Tongue (tissue), 2 donors: ENCODE data around the gene CTNNBIP1. TPM values are rescaled to one million over a fixed set of nuclear protein-coding genes. Genes with fewer than 3 reads are reported as not detected.
"Not testable (repeated sequence)": the region's sequence is repeated elsewhere in the genome, so short reads cannot be mapped to it uniquely, and the experiment has no call there.

ENCODE experiments used
- DNase-seq: peaks from one replicate; pipeline ENCODE4 v3.0.0-alpha.2; 2015
- total RNA-seq: library from RNA; depleted of rRNA; stranded (reverse); fragments of >200 nt; gene quantifications from one replicate; pipeline ENCODE4 v1.2.3, GENCODE V29; 2014

CTNNBIP1 gene
- 38.3 TPM for total RNA-seq

DNA sequence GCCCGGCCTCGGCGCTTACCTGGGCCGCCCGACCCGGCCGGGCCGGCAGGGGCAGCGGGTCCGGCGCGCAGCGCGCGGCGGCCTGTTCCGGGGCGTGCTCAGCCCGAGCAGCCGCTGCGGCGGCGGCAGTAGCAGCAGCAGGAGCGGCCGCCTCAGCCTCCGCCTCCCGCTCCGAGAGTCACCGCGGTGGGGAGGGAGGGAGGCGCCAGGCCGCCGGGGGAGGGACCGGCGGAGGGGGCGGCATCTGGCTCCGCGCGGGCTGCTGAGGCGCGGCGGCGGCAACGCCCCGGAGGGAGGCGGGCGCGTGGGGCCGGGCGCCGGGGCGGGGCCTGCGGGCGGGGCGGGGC, at the start of gene CTNNBIP1:
CTNNBIP1 (minus strand) TSS at position 194 of the 347 bp plus-strand sequence. CDS start 38,205 bp downstream, outside the sequence.
- DNase-seq = no peak

GRCh38 chr1:9957726-9958125, 47.7 kb upstream of the CTNNBIP1 start:
- DNase-seq = no peak

DNA sequence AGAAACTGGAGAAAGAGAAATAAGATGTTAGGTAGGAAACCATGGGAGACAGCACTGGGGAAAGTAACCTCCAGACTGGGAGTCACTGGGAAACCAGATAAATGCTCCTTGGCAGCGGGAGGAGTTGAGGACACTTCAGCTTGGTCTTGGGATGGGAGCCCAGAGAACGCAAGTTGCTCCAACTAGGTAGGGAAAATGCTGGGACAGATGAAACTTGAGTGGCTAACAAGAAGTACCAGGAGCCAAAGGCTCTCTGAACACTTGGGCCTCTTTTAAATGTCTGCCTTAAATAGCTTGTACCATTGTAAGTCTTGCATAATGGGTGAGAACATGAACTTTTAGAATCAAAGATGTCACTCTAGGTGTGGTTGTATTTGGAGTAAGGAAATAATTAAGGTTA, 36.2 kb upstream of the CTNNBIP1 start:
- DNase-seq = no peak

DNA sequence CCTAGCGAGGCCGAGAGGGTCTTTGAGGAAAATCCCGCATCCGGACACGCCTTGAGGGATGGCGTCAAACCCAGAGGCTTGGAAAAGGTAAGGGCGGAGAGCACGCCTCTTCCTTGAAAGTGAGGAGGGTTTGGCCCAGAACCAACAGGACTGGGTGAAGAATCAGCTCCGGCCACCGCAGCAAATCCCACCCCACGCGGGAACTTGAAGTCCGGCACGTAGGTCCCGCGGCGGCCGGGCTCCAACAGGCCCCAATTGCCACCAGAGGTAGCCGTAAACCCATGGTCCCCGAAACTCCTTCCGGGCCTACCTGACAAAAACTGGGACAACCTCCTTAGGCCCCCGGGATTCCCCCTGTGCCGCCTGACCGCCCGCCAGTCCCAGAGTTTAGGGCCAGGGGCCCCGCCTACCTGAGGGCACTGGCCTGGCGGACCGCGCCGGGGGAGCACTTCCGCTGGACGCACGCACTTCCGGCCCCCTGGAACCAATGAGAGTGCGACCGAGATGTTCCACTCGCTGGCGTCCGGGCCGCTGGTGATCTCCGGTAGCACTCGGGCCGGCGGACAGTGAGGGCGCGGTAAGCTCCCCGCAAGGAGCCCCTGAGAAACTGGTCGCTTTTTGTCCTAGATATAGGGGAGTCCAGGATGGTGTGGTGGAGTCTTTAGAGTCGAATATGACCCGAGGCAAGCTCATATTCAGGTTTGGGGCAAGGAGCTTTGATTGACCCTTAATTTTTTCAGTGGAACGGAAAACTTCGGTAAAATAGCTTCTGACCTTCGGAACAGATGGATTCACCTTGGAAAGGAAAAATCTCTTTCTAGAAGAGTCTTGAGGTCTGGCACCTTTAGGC, 33.1 kb upstream of the CTNNBIP1 start, which contains the start of the genes LZIC and NMNAT1:
LZIC (minus strand) TSS at position 453 of the 850 bp plus-strand sequence. CDS start 6,772 bp downstream, outside the sequence.
NMNAT1 (plus strand) TSS at position 537 of the 850 bp plus-strand sequence. CDS start 28,599 bp downstream, outside the sequence.
- peak; percentile 97 for DNase-seq

DNA sequence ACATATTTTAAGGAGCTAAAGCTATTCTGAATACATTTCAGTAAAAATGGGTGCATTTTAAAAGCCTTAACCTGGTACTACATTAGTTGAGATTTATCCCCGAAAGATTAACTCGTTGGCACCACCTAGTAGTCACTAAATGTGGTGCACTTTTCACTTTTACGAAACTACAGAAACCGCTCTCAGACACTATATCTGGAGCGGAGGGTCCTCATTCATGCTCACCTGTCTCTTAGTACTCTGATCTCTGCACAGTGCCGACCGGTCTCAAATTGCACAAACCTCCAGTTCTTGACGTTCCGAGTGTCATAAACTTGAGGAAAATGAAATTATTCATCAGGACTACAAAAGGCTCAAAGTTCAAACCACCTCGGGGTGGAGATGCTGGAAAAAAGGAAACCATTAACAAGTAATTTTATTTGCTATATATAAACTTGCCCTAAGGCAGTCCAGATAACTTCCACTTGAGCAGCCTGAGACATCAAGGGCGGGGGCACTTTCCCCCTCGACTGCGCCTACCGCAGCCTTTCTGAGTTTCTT, 32.4 kb upstream of the CTNNBIP1 start:
- peak; percentile 72 for DNase-seq

GRCh38 chr1:9929431-9930385, 19.6 kb upstream of the CTNNBIP1 start:
- DNase-seq = peak; percentile 14

DNA sequence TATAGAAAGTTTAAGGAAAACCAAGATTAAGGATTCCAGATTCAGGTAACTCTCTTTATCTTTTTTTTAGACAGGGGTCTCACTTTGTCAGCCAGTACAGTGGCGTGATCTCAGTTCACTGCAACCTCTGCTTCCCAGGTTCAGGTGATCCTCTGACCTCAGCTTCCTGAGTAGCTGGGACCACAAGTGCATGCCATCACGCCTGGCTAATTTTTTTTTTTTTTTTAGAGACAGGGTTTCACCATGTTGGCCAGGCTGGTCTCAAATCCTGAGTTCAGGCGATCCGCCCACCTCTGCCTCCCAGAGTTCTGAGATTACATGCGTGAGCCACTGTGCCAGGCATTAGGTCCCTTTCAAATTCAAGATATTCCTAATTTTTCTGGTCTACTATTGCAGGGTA, 17.2 kb upstream of the CTNNBIP1 start:
- DNase-seq = no peak

DNA sequence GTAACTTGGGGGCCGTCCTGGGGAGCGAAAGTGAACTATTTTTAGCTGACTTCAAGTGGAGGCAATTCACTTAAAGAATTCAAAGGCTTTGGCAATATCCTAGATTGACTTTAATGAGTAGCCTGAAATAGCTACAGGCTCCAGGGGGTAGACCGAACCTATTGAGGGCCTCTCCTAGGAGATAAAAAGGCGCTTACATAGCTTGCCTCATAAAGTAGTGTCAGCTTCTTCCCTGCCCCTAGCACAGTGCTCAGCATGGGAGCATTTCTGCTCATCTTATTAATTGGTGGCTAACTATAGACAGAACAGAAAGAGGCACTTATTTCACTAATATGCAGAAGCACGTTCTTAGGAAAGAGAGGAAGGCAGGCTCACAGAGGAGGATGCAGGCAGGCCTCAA, 12.3 kb upstream of the CTNNBIP1 start:
- no peak for DNase-seq

DNA sequence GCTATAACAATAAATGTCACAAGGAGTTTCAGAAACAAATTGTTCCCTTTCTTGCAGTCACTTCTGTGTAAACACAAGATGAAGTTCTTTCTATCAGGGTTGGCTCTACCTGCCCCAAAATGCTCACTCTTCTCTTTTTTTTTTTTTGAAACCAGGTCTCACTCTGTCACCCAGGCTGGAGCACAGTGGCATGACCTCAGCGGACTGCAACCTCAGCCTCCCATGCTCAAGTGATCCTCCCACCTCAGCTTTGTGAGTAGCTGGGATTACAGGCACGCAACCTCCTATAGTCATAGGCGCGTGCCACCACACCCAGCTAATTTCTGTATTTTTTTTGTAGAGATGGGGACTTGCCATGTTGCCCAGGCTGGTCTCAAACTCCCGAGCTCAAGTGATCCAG, 10.5 kb upstream of the CTNNBIP1 start:
- no peak for DNase-seq

DNA sequence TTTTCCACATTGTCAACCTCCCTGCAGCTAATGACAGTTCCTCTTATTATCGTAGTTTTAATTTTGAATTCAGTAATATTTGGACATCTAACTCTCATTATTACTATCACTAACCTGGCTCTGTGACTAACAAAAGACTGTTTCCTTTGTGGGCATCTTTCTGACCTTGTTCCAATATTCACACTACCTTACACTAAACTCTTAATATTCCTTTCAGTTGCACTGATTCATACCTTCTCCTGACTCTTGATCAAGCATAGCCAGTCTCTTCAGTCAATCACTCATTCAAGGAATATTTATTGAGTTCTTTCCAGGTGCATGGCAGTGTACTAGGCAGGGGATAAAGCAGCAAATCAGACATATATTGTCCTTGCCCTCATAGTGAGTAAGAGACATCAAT, 7.8 kb upstream of the CTNNBIP1 start:
- no peak for DNase-seq

GRCh38 chr1:9917495-9917894, 7.4 kb upstream of the CTNNBIP1 start:
- DNase-seq = not testable (repeated sequence)

DNA sequence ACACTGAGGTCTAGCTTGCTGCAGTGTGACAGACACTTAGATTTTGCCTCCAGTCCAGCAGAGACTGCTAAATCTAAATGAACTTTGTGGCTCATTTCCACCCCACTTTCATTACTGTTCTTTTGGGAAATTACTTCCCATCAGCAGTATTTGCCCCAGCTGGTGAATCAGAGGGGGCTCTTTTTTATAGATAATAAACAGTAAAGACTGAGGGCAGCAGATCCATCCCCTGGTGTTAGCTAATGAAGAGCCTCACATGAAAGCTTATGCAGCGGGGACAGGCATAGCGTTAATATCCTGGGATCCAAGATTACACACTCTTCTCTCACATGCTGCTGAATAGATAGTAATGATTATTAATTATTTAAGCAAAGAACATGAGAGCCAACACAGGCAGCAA, 6.4 kb upstream of the CTNNBIP1 start:
- DNase-seq = no peak

DNA sequence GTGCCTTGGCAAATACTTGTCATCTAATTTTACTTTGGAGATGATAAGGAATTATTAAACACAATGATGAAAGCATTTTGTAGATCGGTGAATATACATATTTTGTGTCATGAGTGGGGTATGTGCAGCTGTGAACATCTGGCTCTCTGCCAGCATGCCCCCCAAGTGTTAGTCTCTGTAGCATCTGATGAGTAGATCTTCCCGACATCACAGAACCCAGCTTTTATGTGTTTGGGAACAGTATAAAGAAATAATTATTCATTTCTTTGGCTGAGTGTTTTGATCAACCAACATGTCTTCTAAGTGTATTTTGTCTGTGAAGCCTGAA, 4.5 kb upstream of the CTNNBIP1 start:
- no peak for DNase-seq

GRCh38 chr1:9912264-9912936, 2.3 kb upstream of the CTNNBIP1 start:
- no peak for DNase-seq

DNA sequence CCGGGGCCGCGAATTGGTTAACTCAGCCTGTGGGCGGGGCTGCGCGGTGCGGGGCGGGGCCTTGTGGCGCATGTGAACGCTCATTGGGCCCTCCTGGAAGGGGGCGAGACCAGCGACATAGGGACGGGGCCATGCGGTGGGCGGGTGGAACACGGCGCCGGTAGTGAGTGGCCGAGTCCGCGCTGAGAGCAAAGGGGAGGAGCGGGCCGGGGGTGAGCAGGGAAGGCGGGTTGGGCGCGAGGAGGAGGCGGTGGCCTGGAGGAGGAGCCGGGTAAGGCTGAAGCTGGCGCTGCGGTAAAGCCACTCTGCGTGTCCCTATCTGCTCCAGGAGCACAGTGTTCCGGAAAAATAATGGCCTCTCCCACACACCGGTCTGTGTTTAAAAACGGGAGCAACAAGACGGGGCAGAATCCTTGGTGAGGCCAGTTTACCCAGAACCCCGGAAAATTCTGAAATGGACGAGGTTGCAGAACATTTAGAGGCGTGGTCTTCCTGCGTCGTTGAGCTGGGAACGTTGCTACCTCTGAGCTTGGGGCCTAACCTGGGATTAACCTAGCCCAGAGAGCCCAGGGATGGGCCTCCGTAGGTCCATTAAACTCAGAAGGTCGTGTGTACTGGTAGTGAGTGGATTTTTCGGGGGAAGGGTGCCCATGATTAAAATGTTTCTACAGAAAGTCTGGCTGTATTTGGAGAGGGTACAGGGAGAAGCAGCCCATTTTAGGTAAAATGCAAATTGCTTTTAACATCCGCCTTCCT, 532 bp upstream of the CTNNBIP1 start:
- peak; percentile 100 for DNase-seq

GRCh38 chr1:9909234-9910046, 629 bp downstream of the CTNNBIP1 start:
- peak; percentile 54 for DNase-seq

DNA sequence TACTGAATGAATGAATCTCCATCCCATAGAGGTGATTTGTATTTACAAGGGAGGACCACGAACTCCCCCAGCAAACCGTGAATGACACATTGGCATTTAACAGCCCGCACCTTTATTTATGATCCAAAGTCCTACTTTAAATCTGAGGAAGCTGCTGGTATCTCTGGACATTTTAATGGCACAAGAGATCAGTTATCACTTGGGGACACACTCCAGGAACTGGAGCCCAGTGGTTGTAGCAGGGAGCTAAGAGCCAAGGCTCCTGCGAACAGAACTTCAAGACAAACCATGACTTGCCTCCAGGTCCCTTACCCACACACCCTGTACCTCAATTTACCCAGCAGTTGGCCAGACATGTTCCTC, 1.2 kb downstream of the CTNNBIP1 start:
- DNase-seq = no peak

- no peak for DNase-seq
These were observed 2.6 kb downstream of the CTNNBIP1 start for GRCh38 chr1:9907441-9907840.

DNA sequence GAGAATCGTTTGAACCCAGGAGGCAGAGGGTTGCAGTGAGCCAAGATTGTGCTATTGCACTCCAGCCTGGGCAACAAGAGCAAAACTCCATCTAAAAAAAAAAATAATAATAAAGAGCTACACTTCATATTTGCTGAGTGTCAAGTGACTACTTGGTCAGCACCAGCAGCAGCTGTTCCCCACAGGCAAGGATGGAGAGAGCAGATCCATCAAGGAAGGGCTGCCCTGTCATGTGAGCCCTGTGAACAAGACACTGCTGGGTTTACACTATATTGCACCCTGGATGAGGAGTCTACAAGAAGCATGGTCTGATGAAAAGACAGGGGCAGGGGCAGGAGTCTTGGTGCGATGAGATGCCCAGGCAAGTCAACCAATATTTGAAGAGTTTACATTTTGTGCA, 3.6 kb downstream of the CTNNBIP1 start:
- no peak for DNase-seq

GRCh38 chr1:9905010-9905409, 5.1 kb downstream of the CTNNBIP1 start:
- DNase-seq = no peak

- DNase-seq = no peak
These were observed 5.5 kb downstream of the CTNNBIP1 start for GRCh38 chr1:9904596-9904995.
